ENCODE data around the gene SLC18A2.

Gene SLC18A2

GRCh38 chr10:117204316-117204715 is 36.6 kb upstream of the SLC18A2 start:
- Histone ChIP-seq H3K27me3 (ENCODE audit: control insufficient read depth in 1 of 2, insufficient read depth in 1 of 2, low read length in 2 of 2) (peaks cover 18 to 63% of the 10 kb centered on the region in 2 experiments), H2BK120ac (ENCODE audit: low read depth, low read length) (no peak overlapping the region), H3K4me1 (ENCODE audit: control insufficient read depth, insufficient read depth, low read depth, low read length) (no peaks in the 10 kb centered on the region), H4K8ac (ENCODE audit: low read length) (no peak overlapping the region), H3K9ac (ENCODE audit: low read length) (no peak overlapping the region), H2AFZ (ENCODE audit: low read depth, low read length) (no peak overlapping the region), H3K4me3 (ENCODE audit: insufficient read depth in 1 of 2, low read depth in 1 of 2, low read length in 2 of 2) (no peak overlapping the region), H2BK5ac (ENCODE audit: low read depth, low read length, poor library complexity, severe bottlenecking) (no peak overlapping the region), H3K18ac (ENCODE audit: low read depth in 1 of 2, low read length in 2 of 2) (no peak overlapping the region), H4K91ac (ENCODE audit: low read length) (no peak overlapping the region), H2BK12ac (ENCODE audit: low read length in 2 of 2) (no peak overlapping the region), H3K4me2 (ENCODE audit: low read length, poor library complexity, severe bottlenecking) (no peak overlapping the region), H3K79me1 (replicated peaks; ENCODE audit: low read length, poor library complexity, severe bottlenecking) (no peaks in the 10 kb centered on the region), H3K4ac (ENCODE audit: low read depth in 1 of 2, low read length in 2 of 2) (no peak overlapping the region), H3K9me3 (ENCODE audit: control insufficient read depth, low read length) (peaks cover 4% of the 10 kb centered on the region), H2AK5ac (ENCODE audit: low read length, severe bottlenecking) (no peak overlapping the region), H3K36me3 (ENCODE audit: control insufficient read depth in 1 of 2, insufficient read depth in 2 of 2, low read depth in 1 of 2, low read length in 2 of 2) (no peaks in the 10 kb centered on the region), H2BK15ac (ENCODE audit: low read depth, poor library complexity, severe bottlenecking) (no peak overlapping the region), H3K27ac (ENCODE audit: low read length, poor library complexity, severe bottlenecking) (no peak overlapping the region), H3K14ac (ENCODE audit: low read length in 2 of 2) (no peak overlapping the region), H3K23ac (ENCODE audit: low read length in 2 of 2) (no peak overlapping the region)
- no peak for DNase-seq
- WGBS = 46% methylated on average over 2 of the region's 2 CpGs

GRCh38 chr10:117212176-117212575 is 28.7 kb upstream of the SLC18A2 start:
- Histone ChIP-seq H2BK12ac (ENCODE audit: low read length in 2 of 2) (no peak overlapping the region), H3K27me3 (ENCODE audit: control insufficient read depth in 1 of 2, insufficient read depth in 1 of 2, low read length in 2 of 2) (peaks cover 49 to 81% of the 10 kb centered on the region in 2 experiments), H2AFZ (ENCODE audit: low read depth, low read length) (no peak overlapping the region), H3K4ac (ENCODE audit: low read depth in 1 of 2, low read length in 2 of 2) (no peak overlapping the region), H2BK5ac (ENCODE audit: low read depth, low read length, poor library complexity, severe bottlenecking) (no peak overlapping the region), H4K91ac (ENCODE audit: low read length) (no peak overlapping the region), H2AK5ac (ENCODE audit: low read length, severe bottlenecking) (no peak overlapping the region), H3K9me3 (ENCODE audit: control insufficient read depth, low read length) (peaks cover 32% of the 10 kb centered on the region), H3K36me3 (ENCODE audit: control insufficient read depth in 1 of 2, insufficient read depth in 2 of 2, low read depth in 1 of 2, low read length in 2 of 2) (no peaks in the 10 kb centered on the region), H3K23ac (ENCODE audit: low read length in 2 of 2) (no peak overlapping the region), H3K18ac (ENCODE audit: low read depth in 1 of 2, low read length in 2 of 2) (no peak overlapping the region), H2BK120ac (ENCODE audit: low read depth, low read length) (no peak overlapping the region), H3K4me3 (ENCODE audit: insufficient read depth in 1 of 2, low read depth in 1 of 2, low read length in 2 of 2) (no peak overlapping the region), H3K27ac (ENCODE audit: low read length, poor library complexity, severe bottlenecking) (no peak overlapping the region), H3K4me2 (ENCODE audit: low read length, poor library complexity, severe bottlenecking) (no peak overlapping the region), H2BK15ac (ENCODE audit: low read depth, poor library complexity, severe bottlenecking) (no peak overlapping the region), H4K8ac (ENCODE audit: low read length) (no peak overlapping the region), H3K9ac (ENCODE audit: low read length) (no peak overlapping the region), H3K14ac (ENCODE audit: low read length in 2 of 2) (no peak overlapping the region), H3K79me1 (replicated peaks; ENCODE audit: low read length, poor library complexity, severe bottlenecking) (no peaks in the 10 kb centered on the region), H3K4me1 (ENCODE audit: control insufficient read depth, insufficient read depth, low read depth, low read length) (peaks cover 8% of the 10 kb centered on the region)
- DNase-seq = no peak
- no CpG with 5 or more reads among the region's 1 CpG for WGBS

- H3K9me3 ChIP-seq (ENCODE audit: control insufficient read depth, low read length) = peaks cover 32% of the 10 kb centered on the region
- H2BK120ac ChIP-seq (ENCODE audit: low read depth, low read length) = no peak overlapping the region
- no peak for DNase-seq
- H3K9ac ChIP-seq (ENCODE audit: low read length) = no peak overlapping the region
- no peak overlapping the region for H2BK15ac ChIP-seq (ENCODE audit: low read depth, poor library complexity, severe bottlenecking)
- H3K4me3 ChIP-seq (ENCODE audit: insufficient read depth in 1 of 2, low read depth in 1 of 2, low read length in 2 of 2) = no peak overlapping the region
- H3K23ac ChIP-seq (ENCODE audit: low read length in 2 of 2) = no peak overlapping the region
- no peak overlapping the region for H3K18ac ChIP-seq (ENCODE audit: low read depth in 1 of 2, low read length in 2 of 2)
- H2BK12ac ChIP-seq (ENCODE audit: low read length in 2 of 2) = no peak overlapping the region
- no peak overlapping the region for H2BK5ac ChIP-seq (ENCODE audit: low read depth, low read length, poor library complexity, severe bottlenecking)
- H2AFZ ChIP-seq (ENCODE audit: low read depth, low read length) = no peak overlapping the region
- no peak overlapping the region for H4K8ac ChIP-seq (ENCODE audit: low read length)
- no peaks in the 10 kb centered on the region for H3K36me3 ChIP-seq (ENCODE audit: control insufficient read depth in 1 of 2, insufficient read depth in 2 of 2, low read depth in 1 of 2, low read length in 2 of 2)
- no peak overlapping the region for H3K4me2 ChIP-seq (ENCODE audit: low read length, poor library complexity, severe bottlenecking)
- H3K14ac ChIP-seq (ENCODE audit: low read length in 2 of 2) = no peak overlapping the region
- H3K4ac ChIP-seq (ENCODE audit: low read depth in 1 of 2, low read length in 2 of 2) = no peak overlapping the region
- H3K79me1 ChIP-seq (replicated peaks; ENCODE audit: low read length, poor library complexity, severe bottlenecking) = no peaks in the 10 kb centered on the region
- WGBS = 67% methylated on average over 1 of the region's 1 CpG
- peaks cover 53 to 79% of the 10 kb centered on the region in 2 experiments for H3K27me3 ChIP-seq (ENCODE audit: control insufficient read depth in 1 of 2, insufficient read depth in 1 of 2, low read length in 2 of 2)
- no peak overlapping the region for H2AK5ac ChIP-seq (ENCODE audit: low read length, severe bottlenecking)
- H3K27ac ChIP-seq (ENCODE audit: low read length, poor library complexity, severe bottlenecking) = no peak overlapping the region
- H4K91ac ChIP-seq (ENCODE audit: low read length) = no peak overlapping the region
- peaks cover 13% of the 10 kb centered on the region for H3K4me1 ChIP-seq (ENCODE audit: control insufficient read depth, insufficient read depth, low read depth, low read length)
Observed at GRCh38 chr10:117214401-117214800, 26.5 kb upstream of the SLC18A2 start.

- Histone ChIP-seq H2BK15ac (ENCODE audit: low read depth, poor library complexity, severe bottlenecking) (no peak overlapping the region), H3K27ac (ENCODE audit: low read length, poor library complexity, severe bottlenecking) (no peak overlapping the region), H3K9me3 (ENCODE audit: control insufficient read depth, low read length) (peaks cover 27% of the 10 kb centered on the region), H3K4me1 (ENCODE audit: control insufficient read depth, insufficient read depth, low read depth, low read length) (peaks cover 13% of the 10 kb centered on the region), H2BK120ac (ENCODE audit: low read depth, low read length) (no peak overlapping the region), H3K14ac (ENCODE audit: low read length in 2 of 2) (no peak overlapping the region), H3K4me2 (ENCODE audit: low read length, poor library complexity, severe bottlenecking) (no peak overlapping the region), H3K4ac (ENCODE audit: low read depth in 1 of 2, low read length in 2 of 2) (no peak overlapping the region), H3K4me3 (ENCODE audit: insufficient read depth in 1 of 2, low read depth in 1 of 2, low read length in 2 of 2) (no peak overlapping the region), H3K9ac (ENCODE audit: low read length) (no peak overlapping the region), H2BK5ac (ENCODE audit: low read depth, low read length, poor library complexity, severe bottlenecking) (no peak overlapping the region), H3K18ac (ENCODE audit: low read depth in 1 of 2, low read length in 2 of 2) (no peak overlapping the region), H3K79me1 (replicated peaks; ENCODE audit: low read length, poor library complexity, severe bottlenecking) (no peaks in the 10 kb centered on the region), H3K27me3 (ENCODE audit: control insufficient read depth in 1 of 2, insufficient read depth in 1 of 2, low read length in 2 of 2) (peaks cover 53 to 76% of the 10 kb centered on the region in 2 experiments), H2BK12ac (ENCODE audit: low read length in 2 of 2) (no peak overlapping the region), H3K36me3 (ENCODE audit: control insufficient read depth in 1 of 2, insufficient read depth in 2 of 2, low read depth in 1 of 2, low read length in 2 of 2) (no peaks in the 10 kb centered on the region), H2AK5ac (ENCODE audit: low read length, severe bottlenecking) (no peak overlapping the region), H2AFZ (ENCODE audit: low read depth, low read length) (no peak overlapping the region), H4K91ac (ENCODE audit: low read length) (no peak overlapping the region), H3K23ac (ENCODE audit: low read length in 2 of 2) (no peak overlapping the region), H4K8ac (ENCODE audit: low read length) (no peak overlapping the region)
- no peak for DNase-seq
- WGBS = 83% methylated on average over 2 of the region's 2 CpGs
Observed at GRCh38 chr10:117215079-117215478, 25.8 kb upstream of the SLC18A2 start.
